Measurements from ENCODE around the gene PKN2.
A peak's percentile ranks its signal among the peaks of the same experiment; 100 is the strongest.
"Not testable (repeated sequence)": the region's sequence is repeated elsewhere in the genome, so short reads cannot be mapped to it uniquely, and the experiment has no call there.

PKN2 gene

GRCh38 chr1:88680471-88680870, 3.6 kb upstream of the PKN2 start:
- no peak for DNase-seq

DNA sequence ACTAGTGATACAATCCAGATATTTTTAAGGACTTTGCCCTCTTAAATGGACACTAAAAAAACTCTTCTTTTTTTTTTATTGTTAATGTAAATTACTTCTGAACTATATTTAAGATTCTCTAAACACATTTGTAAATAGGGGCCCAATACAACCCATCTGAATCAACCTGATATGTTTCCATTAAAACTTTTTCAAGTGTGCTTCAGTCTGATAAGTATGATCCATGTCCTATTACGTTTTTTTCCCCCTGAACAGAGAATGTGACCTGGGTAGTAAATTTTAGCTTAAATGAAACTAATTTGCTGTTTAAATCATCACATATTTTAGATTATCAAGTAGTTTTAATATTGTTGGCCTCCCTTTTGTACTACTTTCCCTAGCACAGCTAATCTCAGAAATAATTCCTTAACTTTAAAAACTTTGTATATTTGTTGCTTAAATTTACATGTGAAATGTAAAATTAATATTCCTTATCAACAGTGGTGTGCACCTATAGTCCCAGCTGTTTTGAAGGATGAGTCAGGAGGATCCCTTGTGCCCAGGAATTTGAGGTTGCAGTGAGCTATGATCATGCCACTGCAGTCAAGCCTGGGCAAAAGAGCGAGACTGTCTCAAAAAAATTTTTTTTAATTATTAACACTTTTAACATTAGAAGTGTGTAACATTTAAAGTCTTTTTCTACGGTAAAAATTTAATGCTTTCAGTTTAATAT, 3.0 kb upstream of the PKN2 start:
- DNase-seq = no peak

DNA sequence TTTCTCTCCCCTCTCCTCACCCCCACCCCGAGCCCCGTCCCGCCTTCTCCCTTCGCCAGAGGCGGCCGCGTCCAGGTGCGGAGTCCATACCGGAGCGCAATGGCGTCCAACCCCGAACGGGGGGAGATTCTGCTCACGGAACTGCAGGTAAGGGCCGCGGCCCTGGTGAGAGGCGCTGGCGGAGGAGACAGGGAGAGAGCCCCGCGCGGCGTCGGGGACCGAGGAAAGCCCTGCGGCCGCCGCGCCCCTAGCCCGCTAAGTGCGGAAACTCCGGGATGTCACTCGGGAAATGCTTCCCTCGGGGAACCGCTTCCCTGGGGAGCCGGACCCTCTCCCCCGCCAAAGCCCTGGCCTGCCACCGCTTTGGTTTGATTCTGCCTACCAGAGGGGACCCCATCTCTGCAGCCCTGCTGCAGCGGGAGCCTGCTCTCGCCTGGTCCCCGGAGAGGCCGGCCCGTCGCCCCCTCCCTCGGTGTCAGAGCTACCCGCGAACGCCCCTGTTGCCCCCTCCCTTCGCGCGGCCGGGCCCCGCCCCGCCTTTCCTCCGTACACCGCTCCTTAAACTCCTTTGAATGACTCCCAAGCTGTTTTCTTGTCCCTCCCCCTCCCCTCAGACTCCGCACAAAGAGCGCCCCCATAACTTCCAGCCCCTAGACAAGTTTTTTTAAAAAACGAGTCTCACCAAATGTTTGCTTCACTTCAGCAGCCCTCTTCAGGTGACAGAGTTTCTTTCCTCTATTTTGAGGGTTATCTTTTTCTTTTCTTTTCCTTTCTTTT, 597 bp downstream of the PKN2 start:
- peak; percentile 33 to 34 for DNase-seq

GRCh38 chr1:88685259-88685620, 1.2 kb downstream of the PKN2 start:
- DNase-seq = no peak

- no peak for DNase-seq
These were observed 7.5 kb downstream of the PKN2 start for GRCh38 chr1:88691540-88691939.

GRCh38 chr1:88695781-88696180, 11.7 kb downstream of the PKN2 start:
- no peak for DNase-seq

- DNase-seq = no peak
These were observed 13.4 kb downstream of the PKN2 start for GRCh38 chr1:88697503-88697902.

DNA sequence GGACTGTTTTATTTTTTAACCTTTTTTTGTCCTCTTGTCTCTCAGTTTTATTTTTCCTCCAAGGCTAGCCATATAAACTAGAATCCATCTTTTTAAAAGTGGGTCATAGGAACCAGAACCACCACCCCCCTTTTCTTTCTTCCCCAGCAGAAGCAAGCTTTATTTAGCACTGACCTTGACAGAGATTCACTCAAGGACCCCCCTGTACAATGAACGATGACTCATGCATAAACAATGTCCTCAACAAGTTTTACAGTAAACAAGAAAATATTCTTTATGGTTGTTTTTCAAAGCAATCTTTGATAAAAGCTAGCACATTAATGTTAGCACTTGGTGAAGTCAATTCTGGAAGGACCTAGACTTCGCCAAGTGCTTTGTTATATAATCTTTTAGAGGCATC, 14.1 kb downstream of the PKN2 start:
- DNase-seq = no peak

- no peak for DNase-seq
These were observed 14.7 kb downstream of the PKN2 start for GRCh38 chr1:88698764-88699163.

DNA sequence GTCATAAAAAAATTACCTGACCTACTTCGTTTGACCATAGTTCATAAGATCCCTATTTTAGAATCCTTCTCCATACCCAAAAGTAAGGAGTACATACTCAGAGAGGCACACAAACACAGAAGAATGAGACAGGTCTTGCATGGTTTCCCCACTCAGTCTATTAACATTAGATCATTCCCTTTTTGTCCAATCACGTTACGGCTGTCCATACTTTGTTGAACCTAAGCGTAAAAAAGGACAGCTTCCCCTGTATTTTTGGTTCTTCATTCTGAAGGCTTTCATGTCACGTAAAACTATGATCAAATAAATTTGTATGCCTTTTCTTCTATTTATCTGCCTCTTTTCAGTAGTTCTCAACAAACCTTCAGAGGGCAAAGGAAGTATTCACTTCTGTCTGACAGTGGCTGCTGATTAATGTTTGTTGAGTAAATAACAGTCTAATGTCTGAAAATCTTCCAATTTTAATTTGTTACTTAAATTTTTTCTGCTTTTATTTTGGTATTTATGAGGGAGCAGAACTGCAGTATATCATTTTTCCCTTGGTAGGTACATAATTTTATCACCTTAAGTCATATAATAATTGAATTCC, 16.4 kb downstream of the PKN2 start:
- no peak for DNase-seq

DNA sequence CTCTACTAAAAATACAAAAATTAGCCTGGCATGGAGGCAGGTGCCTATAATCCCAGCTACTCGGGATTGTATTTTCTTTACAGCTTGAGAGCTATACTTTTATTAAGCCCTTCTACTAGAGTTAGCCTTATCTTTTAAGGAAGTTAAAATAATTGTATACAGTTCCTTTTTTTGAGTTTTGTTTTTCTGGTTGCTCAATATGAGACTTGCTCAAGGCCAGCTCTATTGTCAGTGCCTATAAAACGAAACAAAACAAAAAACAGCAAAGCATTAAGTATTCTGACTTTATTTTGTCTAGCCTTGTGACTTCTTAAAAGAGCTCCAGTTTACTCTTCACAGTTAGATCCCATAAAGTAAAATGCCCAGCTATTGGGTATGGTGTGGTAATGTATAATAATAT, 17.2 kb downstream of the PKN2 start:
- DNase-seq = no peak

DNA sequence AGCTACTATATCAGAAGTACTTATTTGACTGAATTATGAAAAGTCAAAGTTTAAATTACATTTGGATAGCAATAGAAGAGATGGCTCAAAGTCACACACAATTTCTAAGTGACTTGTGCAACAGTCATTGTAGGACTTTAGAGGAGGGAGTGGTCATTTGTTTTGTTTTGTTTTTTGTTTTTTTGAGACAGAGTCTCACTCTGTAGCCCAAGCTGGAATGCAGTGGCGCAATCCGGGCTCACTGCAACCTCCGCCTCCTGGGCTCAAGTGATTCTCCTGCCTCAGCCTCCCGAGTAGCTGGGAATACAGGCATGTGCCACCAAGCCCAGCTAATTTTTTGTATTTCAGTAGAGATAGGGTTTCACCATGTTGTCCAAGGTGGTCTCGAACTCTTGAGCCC, 17.7 kb downstream of the PKN2 start:
- not testable (repeated sequence) for DNase-seq

- no peak for DNase-seq
These were observed 23.9 kb downstream of the PKN2 start for GRCh38 chr1:88708011-88708410.

- DNase-seq = not testable (repeated sequence)
These were observed 28.8 kb downstream of the PKN2 start for GRCh38 chr1:88712907-88713306.

GRCh38 chr1:88716571-88716970, 32.5 kb downstream of the PKN2 start:
- DNase-seq = not testable (repeated sequence)

- DNase-seq = no peak
These were observed 38.4 kb downstream of the PKN2 start for GRCh38 chr1:88722492-88722891.

DNA sequence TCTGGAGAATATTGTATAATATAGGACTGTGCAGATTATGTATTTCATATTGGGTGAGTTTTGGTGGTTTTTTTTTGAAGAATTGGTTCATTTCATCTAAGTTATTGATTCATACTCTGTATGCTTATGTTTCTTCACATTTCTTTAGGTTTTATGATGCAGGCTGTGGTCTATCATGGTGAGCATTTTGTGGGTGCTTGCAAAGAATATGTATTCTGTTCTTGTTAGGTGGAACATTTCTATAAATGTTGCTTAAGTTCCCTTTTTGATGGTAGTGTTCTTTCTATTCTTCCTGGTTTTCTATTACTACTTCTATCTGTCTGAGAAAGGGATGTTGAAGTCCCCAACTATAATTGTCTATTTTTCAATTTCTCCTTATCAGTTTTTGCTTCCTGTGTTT, 42.6 kb downstream of the PKN2 start:
- DNase-seq = no peak

GRCh38 chr1:88727205-88727604, 43.1 kb downstream of the PKN2 start:
- no peak for DNase-seq

DNA sequence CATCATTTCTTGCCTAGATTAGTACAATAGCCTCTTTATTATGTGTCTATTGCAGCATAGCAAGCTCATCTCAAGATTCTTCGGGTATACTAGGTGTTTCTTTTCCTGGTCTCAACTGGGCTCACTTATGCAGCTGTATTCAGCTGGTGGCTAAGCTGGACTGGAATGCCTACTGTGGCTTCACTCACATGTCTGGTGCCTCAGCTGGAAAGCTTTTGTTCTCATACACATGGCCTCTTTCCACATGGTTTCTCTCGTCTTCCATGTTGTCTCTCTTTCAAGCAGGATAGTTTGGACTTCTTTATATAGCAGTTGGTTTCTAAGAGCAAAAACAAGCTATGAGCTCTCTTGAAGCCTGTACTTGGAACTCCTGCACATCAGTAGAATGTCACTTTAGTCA, 45.2 kb downstream of the PKN2 start:
- no peak for DNase-seq

DNA sequence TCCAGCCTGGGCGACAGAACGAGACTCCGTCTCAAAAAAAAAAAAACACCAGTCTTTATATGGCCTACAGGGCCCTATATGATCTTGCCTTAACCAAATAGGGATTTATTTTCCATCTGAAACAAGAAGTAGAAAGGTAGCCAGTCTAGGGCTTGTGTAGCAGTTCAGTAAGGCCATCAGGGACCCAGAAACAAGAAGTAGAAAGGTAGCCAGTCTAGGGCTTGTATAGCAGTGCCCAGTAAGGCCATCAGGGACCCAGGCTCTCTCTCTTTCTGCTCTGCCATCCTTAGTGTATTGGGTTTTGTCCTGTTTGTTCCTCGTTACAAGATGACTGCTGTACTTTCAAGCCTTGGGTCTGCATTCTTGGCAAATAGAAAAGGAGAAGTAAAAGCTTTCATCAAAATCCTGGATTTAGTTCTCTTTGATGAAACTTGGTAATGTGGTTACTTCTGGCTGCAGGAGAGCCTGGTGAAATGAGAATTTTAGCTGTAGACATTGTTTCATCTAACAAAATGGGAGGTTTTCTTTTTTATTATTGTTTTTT, 46.1 kb downstream of the PKN2 start:
- DNase-seq = no peak

DNA sequence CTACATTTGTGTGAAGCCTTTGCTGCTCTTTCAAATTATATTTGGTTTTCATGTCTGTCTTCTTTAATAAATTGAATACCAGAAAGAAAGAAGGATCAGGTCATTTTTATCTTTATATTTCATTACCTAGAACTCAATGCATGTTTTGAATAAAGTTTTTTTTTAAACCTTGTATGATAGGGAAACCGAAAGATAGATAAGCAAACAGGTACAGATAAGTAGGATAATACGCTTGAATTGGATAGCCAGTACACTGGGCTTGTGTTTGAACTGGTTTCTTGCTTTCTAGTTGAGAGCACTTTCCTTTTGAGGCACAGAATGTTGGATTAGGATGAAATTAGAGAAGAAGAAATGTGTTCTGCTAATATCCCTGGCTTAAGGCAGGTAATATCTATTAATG, 46.9 kb downstream of the PKN2 start:
- no peak for DNase-seq

DNA sequence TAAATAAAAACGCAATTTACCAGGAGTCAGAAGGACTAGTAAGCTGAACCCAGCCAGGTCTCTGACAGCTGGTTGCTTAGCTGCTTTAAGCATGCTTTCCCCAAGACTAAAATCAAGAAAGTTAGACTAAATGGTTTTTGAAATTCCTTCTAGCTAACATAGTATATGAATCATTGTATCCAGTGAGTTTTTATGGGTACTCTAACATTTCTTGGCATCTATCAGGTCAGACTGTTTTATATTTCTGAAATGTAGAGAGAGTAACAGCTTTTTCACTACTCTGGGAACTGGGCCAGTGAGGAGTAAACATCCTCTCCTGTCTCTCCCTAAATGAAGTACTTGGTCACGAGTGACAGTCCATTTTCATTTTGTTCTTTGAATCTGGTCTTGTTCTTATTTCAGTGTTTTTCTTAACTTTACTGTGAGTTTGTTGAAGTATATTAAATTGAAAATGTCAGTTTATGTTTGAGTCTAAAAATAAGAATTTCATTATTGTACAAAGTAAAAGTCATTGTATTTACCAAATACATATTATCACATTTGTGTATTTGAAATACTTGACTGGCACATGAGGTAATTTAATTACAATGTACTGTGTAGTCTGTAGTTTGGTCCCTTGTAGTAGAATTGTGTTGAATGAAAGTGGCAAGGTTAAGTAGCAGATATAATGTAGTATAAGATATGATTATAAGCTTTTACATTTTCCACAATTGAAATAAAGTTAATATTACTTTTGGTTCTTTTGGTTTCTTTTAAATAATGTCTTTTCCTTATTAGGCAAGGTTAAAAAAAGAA, 47.6 kb downstream of the PKN2 start:
- no peak for DNase-seq

DNA sequence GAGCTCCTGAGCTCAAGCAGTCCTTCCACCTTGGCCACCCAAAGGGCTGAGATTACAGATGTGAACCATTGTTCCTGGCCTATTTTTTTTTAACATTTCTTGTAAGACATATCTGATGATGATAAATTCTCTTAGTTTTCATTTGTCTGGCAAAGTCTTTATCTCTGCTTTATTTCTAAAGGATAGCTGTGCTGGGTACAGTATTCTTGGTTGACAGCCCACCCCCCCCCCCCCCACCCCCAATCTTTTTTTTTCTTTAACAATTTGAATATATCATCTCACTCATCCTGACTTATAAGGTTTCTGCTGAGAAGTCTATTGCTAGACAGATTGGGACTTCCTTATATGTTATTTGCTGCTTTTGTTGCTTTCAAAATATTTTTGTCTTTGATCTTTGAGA, 51.3 kb downstream of the PKN2 start:
- no peak for DNase-seq
